ENCODE measurements around the gene SORCS2.

DNA sequence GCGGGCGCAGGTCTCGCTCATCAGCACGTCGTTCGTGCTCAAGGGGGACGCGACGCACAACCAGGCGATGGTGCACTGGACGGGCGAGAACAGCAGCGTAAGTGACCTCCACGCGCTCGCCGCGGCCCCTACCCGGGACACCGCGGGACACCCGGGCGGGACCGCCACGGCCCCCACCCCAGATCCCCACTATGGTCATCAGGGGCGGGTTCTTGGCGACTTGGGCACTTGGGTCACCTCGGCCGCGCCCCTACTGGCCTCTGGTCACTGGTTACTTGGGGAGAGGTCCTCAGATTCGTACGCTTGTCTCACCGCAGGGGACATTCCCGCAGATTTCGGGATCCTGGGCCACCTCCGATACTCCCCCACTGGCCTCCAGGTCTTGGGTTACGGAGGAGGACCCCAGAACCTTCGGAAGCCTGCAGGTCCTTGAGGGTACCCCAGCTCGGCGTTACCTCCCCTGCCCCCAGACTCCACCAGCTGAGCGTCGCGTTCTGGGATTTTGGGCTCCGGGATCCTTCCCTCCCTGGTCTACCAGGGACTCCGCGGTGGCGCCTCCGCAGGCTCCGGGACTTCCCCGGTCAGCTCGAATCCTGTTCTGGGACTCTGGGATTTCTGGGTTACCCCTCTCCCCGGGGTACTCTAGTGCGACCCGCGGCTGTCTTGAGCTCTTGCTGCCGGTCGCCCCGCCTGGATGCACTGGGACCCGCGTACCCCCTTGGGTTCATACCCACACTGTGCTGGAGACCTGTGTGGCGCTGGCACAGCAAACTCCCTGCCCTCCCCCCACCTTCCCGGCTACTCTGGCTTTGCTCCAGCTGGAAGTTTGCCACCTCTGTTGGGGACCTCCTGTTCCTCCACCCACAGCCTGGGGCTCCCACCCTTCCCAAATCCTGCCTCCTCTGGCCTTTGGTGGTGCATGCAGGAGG is 956 bp downstream of the SORCS2 start:
- TF ChIP-seq SIN3A (IDR thresholded peaks at IDR 0.05; ENCODE audit: borderline replicate concordance, insufficient read depth, low read length) (no peak), POLR2AphosphoS5 (IDR thresholded peaks at IDR 0.05; ENCODE audit: low read depth, low read length) (no peak), TAF1 (IDR thresholded peaks at IDR 0.05; ENCODE audit: borderline replicate concordance, insufficient read depth, low read length) (no peak), FOXP2 (optimal IDR thresholded peaks at IDR 0.05; ENCODE audit: borderline replicate concordance, extremely low read depth, extremely low read length, insufficient read depth) (no peak)
- TF ChIP-seq, protein P1, sequence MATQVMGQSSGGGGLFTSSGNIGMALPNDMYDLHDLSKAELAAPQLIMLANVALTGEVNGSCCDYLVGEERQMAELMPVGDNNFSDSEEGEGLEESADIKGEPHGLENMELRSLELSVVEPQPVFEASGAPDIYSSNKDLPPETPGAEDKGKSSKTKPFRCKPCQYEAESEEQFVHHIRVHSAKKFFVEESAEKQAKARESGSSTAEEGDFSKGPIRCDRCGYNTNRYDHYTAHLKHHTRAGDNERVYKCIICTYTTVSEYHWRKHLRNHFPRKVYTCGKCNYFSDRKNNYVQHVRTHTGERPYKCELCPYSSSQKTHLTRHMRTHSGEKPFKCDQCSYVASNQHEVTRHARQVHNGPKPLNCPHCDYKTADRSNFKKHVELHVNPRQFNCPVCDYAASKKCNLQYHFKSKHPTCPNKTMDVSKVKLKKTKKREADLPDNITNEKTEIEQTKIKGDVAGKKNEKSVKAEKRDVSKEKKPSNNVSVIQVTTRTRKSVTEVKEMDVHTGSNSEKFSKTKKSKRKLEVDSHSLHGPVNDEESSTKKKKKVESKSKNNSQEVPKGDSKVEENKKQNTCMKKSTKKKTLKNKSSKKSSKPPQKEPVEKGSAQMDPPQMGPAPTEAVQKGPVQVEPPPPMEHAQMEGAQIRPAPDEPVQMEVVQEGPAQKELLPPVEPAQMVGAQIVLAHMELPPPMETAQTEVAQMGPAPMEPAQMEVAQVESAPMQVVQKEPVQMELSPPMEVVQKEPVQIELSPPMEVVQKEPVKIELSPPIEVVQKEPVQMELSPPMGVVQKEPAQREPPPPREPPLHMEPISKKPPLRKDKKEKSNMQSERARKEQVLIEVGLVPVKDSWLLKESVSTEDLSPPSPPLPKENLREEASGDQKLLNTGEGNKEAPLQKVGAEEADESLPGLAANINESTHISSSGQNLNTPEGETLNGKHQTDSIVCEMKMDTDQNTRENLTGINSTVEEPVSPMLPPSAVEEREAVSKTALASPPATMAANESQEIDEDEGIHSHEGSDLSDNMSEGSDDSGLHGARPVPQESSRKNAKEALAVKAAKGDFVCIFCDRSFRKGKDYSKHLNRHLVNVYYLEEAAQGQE (IDR thresholded peaks at IDR 0.05; ENCODE audit: insufficient read depth in 1 of 2, low read depth in 2 of 2, low read length in 2 of 2) = 0 out of 4 replicates have a peak, but pooled peaks of 1 of the 2 experiments have one; percentile 7

All from PFSK-1 (cell line).